NCI-H2107 treated with DMSO at 0.1 percent for 48 hours (cell line): ENCODE data around the gene TMEM52B.
"Not testable (repeated sequence)": the region's sequence is repeated elsewhere in the genome, so short reads cannot be mapped to it uniquely, and the experiment has no call there.

Experiments used
- DNase-seq: peaks from one replicate; lab custom pipeline; 2025; ENCODE audit not compliant: unreplicated experiment; lab: John Stamatoyannopoulos, UW

TMEM52B gene

DNA sequence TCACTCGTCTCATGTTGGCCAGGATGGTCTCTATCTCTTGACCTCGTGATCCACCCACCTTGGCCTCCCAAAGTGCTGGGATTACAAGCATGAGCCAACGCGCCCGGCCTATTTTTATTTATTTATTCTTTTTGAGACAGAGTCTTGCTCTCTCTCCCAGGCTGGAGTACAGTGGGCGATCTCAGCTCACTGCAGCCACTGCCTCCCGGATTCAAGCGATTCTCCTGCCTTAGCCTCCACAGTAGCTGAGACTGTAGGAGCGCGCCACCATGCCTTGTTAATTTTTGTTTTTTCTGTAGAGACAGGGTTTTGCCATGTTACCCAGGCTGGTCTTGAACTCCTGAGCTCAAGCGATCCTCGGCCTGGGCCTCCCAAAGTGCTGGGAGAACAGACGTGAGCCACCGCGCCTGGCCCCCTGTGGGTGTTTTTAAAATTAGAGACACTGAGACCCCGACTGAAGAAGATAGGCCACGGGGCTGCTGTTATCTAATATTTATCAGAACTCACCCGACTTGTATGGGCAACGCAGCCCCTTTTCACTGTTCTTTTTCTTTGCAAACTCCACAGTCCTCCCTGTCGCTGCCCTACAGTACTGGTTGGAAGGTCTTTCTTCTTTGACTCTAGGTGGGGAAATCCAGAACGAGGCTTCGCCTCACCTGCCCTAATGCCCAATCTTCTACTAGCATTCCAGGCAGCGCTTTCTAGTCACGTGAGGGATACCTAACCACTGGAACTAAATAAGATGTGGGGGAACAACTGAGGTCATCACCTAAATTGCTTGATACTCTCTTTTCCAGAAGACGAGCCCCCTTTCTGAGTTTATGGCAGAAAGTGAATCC, 32.5 kb downstream of the TMEM52B start:
- DNase-seq, result no peak

DNA sequence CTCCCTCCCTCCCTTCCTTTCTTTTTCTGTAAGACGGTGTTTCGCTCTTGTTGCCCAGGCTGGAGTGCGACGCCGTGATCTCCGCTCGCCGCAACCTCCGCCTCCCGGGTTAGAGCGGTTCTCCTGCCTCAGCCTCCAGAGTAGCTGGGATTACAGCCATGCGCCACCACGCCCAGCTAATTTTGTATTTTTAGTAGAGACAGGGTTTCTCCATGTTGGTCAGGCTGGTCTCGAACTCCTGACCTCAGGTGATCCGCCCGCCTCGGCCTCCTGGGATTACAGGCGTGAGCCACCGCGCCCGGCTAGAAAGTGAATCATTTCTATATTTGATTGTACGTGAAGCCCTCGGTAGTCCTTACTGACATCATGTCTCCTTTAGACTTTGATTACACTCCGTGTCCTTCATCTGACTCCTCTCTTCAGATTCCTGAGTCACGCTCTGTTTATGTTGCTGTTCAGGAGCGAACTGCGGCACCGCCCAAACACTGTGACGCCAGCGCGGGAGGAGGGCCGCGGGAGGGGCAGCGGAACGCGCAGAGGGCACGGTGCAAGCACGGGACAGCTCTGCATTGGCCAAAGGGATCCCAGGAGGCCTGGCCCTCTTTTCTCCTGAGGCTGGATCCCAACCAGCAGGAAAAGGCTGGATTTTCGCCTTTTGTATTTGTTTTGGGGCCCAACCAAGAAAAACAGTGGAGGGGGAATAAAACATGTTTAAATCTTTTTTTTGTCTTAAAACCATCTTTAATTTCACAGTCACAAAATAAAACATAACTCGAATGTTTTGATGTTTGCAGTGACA, 33.3 kb downstream of the TMEM52B start:
- peak; percentile 65 for DNase-seq

GRCh38 chr12:10212739-10213131, 33.9 kb downstream of the TMEM52B start, which contains the start of gene GABARAPL1:
TSS of gene GABARAPL1 (plus strand) at chr12:10212877. CDS start at chr12:10213130, 253 bp downstream.
- DNase-seq, result peak; percentile 37

DNA sequence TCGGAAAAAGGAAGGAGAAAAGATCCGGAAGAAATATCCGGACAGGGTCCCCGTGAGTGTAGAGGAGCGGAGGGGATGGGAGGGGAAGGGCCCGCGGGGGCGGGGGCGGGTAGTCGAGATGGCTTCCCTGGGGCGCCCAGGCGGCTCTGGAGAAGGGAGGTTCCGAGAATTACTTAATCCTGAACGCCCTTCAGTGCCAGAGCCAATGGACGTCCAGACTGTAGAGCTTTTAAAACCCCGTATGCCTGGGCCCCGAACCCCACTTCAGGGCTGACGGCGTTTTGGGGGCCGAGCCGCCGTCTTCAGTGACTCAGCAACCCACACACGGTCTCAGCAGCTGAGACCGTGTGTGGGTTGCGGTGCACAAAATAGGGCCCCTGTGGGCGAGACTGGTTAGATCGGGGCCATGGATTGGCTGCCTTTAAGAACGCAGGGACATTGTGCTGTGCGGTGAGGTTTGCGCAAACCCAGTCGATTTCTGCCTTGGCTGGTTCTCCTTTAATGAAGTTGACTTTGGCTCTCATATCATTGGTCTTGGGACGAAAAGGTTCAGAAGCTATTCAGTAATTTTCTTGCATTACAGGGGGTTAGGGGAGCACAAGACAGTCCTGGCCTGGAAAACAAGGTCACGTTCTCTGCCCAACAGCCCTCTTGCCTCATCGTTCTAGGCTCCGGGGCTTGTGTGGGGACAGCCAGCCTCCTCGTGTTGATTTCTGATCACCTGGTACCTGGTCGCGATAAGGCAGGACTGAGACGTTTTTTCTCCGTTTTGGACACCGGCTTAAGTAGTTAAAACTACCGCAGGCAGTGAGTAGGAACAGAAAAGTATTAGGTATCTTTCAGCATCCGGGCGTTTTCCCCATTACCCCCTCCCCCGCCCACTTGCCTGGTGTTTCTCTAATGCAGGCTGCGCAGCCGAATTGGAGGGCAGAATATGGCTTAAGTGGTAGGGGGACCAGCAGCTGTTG, 34.6 kb downstream of the TMEM52B start:
- peak; percentile 43 for DNase-seq

- peak; percentile 32 for DNase-seq
These were observed 35.5 kb downstream of the TMEM52B start for GRCh38 chr12:10214136-10214894.

DNA sequence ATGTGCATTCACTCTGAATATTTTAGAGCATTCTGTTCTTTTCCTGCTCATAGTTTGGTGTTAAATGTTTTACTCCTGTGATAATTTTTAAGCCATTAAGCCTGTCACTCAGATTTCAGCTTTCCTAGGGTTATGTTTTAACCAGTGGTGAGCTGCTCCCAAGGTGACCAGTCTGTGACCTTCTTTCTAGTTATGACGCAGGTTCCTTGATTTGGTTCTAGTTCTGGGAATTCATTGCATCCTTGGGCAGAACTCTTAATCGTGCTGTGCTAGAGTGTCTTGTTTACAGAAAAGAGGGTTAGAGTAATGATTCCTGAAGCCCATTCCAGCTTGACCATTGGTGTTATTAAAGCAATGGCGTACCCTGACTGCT, 36.0 kb downstream of the TMEM52B start:
- DNase-seq, result no peak

GRCh38 chr12:10215436-10215835, 36.6 kb downstream of the TMEM52B start:
- no peak for DNase-seq

- not testable (repeated sequence) for DNase-seq
These were observed 37.1 kb downstream of the TMEM52B start for GRCh38 chr12:10215946-10216345.

GRCh38 chr12:10218021-10218420, 39.2 kb downstream of the TMEM52B start:
- DNase-seq, result no peak

GRCh38 chr12:10220398-10221077, 41.7 kb downstream of the TMEM52B start:
- DNase-seq, result no peak

DNA sequence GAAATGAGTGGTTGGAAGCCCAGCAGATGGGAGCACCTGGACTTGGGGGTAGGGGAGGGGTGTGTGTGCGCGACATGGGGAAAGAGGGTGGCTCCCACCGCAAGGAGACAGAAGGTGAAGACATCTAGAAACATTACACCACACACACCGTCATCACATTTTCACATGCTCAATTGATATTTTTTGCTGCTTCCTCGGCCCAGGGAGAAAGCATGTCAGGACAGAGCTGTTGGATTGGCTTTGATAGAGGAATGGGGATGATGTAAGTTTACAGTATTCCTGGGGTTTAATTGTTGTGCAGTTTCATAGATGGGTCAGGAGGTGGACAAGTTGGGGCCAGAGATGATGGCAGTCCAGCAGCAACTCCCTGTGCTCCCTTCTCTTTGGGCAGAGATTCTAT, 43.0 kb downstream of the TMEM52B start:
- no peak for DNase-seq

DNA sequence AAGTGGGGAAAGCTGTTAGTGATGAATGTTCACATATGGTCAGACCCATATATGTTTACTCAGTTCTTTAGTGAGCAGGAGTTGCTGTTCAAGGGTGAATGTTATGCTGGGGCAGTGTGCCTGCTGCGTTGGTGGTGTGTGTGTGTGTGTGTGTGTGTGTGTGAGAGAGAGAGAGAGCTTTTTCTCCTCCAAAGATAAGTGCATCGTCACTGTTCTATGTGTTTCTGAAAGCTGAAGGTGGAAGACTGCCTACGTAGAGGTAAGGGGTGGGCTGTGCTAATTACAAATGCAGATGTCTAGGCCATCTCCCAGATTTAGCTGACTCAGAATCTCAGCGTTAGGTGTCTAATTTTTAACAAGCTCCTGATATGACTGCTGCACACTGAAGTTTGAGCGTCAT, 44.4 kb downstream of the TMEM52B start:
- no peak for DNase-seq

- DNase-seq, result not testable (repeated sequence)
These were observed 46.6 kb downstream of the TMEM52B start for GRCh38 chr12:10225426-10225825.

DNA sequence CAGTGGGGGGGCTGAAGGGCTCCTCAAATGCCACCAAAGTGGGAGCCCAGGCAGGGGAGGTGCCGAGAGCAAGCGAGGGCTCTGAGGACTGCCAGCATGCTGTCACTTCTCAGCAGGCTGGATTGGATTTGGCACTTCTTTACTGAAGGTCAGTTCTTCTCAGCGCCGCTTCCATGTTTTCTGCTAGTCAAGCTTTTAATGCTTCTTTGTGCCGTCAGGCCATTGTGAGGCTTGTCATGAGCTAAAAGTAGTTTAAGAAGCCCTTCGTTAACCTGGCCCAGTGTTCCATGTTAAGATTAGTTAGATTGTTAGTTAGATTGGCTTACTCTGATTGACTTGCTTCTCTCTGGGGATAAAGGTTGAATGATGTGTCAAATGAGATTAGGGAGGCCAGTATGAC, 47.3 kb downstream of the TMEM52B start:
- DNase-seq, result no peak

DNA sequence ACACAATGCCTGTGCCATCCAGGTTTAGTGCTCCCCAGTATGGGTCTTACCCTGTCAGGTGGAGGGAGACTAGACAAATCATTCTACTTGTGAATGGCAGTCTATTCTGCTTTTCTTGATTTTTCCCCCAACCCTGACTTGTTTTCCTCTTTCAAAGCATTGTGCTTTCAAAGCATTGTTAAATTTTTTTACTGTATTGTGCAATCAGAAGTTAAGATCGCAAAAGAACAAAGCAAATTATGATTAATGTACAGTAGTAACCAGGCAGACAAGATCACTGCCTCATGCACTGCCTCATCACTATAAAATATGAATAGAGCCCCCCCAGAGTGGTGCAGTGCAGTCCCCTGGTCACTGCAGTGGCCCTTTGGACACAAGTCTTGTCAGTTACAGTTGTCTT, 47.9 kb downstream of the TMEM52B start:
- DNase-seq, result no peak

DNA sequence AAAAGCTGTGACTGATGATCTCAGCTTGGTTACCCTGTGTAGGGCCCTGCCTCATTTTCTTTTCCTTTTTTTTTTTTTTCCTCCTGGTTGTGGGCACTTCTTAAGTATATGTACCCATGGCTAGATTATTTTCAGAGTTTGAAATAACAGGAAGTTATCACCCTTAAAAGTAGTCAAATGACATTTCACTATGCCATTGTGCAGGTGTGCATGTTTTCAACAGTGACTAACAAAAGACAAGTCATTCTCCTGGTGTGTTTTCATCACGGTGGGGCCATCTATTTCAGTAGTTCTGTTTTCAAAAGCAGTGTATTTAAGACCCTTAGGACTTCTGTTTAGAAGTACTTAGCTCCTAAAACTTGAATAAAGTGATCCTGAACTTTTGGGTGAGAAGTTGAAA, 48.8 kb downstream of the TMEM52B start:
- DNase-seq, result no peak

DNA sequence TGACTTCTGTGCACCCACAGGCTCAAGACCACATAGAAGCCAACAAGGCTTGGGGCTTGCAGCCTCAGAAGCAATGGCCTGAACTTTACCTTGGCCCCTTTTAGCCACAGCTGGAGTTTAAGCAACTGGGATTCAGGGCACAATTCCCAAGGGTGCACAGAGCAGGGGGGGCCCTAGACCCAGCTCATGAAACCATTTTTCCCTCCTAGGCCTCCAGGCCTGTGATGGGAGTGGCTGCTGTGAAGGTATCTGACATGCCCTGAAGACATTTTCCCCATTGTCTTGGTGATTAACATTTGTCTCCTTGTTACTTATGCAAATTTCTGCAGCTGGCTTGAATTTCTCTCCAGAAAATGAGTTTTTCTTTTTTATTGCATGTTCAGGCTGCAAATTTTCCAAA, 55.7 kb downstream of the TMEM52B start:
- no peak for DNase-seq

GRCh38 chr12:10235761-10236631, 57.2 kb downstream of the TMEM52B start:
- DNase-seq, result no peak

GRCh38 chr12:10236720-10237119, 57.9 kb downstream of the TMEM52B start:
- DNase-seq, result no peak
